Tibial nerve (tissue), 4 donors: ENCODE results near the gene IL25.

Experiments used
- EP300 ChIP-seq, 2 donors: sonication (generic); formaldehyde crosslinking; IDR thresholded peaks; one replicate each; pipeline ENCODE4 v1.6.1; 2017; ENCODE audit warnings: antibody characterized with exemption in 2 of 2, mild to moderate bottlenecking in 1 of 2
- TF ChIP-seq, protein P1 (sequence below), 5 experiments: fragments of 200-600 bp in 3 of 5; fragments of 450-650 bp in 2 of 5; sonication (generic) in 3 of 5; IDR thresholded peaks; one replicate each; pipeline ENCODE4 v1.5.1; 2016 to 2019; ENCODE audit warnings: antibody characterized with exemption in 5 of 5, mild to moderate bottlenecking in 3 of 5, moderate library complexity in 2 of 5

DNA sequence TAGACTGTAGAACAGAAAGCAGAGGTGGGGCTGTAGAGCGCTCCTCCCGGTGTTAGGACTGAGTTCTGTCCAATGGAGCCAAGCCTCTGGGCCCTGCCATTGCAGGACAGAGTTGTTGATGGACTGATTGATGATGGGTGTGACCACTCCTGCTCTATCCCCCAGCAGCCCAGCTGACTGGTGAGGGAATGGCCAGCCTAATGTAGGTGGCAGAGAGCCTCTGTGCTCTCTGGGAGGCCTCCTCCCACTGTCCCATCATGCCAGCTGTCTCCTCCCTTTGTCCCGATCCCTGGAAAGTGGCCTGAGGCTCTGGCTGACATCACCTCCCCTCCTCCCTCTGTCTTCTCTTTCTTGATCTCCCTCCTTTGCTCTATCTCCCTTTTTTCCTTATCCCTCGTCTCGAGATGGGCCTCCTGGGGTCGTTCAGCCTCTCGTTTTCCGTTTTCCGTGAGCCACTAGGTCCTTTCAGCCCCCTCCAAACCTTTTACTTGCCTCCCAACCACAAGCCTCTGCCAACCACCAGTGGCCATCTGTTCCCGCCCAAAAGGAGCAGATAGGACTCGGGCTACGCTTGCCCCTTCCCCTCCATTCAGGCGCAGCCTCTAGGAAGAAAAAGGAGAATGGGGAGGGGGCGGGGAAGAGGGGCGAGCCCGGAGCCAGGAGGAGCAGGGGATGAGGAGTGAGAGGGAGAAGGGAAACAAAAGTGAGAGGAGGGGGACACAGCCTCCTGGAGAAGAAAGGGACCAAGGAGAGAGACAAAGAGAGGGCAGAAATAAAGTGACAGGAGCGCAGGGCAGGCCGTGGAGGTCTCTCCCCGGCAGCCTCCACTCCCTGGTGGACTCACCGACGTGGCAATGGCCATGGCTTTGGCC, 8.2 kb upstream of the IL25 start:
- TF ChIP-seq, protein P1, sequence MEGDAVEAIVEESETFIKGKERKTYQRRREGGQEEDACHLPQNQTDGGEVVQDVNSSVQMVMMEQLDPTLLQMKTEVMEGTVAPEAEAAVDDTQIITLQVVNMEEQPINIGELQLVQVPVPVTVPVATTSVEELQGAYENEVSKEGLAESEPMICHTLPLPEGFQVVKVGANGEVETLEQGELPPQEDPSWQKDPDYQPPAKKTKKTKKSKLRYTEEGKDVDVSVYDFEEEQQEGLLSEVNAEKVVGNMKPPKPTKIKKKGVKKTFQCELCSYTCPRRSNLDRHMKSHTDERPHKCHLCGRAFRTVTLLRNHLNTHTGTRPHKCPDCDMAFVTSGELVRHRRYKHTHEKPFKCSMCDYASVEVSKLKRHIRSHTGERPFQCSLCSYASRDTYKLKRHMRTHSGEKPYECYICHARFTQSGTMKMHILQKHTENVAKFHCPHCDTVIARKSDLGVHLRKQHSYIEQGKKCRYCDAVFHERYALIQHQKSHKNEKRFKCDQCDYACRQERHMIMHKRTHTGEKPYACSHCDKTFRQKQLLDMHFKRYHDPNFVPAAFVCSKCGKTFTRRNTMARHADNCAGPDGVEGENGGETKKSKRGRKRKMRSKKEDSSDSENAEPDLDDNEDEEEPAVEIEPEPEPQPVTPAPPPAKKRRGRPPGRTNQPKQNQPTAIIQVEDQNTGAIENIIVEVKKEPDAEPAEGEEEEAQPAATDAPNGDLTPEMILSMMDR (IDR thresholded peaks at IDR 0.05) = no peak
- TF ChIP-seq EP300 (IDR thresholded peaks at IDR 0.05) = peak in 1 of 2 donors; percentile 75
